Stimulated activated CD8-positive, alpha-beta memory T cell treated with anti-CD3 and anti-CD28 coated beads, Interleukin-7, amount 100 ng/mL, for 48 hours (primary cell): Measurements from ENCODE around the gene NRXN3.
"Not testable (repeated sequence)": the region's sequence is repeated elsewhere in the genome, so short reads cannot be mapped to it uniquely, and the experiment has no call there.

Experiments
- DNase-seq, 2 donors: peaks; one replicate each; pipeline ENCODE4 v3.0.0-alpha.2; 2020; ENCODE audit warnings: low read depth in 1 of 2; ENCODE audit errors: extremely low read depth in 1 of 2

Gene NRXN3

DNA sequence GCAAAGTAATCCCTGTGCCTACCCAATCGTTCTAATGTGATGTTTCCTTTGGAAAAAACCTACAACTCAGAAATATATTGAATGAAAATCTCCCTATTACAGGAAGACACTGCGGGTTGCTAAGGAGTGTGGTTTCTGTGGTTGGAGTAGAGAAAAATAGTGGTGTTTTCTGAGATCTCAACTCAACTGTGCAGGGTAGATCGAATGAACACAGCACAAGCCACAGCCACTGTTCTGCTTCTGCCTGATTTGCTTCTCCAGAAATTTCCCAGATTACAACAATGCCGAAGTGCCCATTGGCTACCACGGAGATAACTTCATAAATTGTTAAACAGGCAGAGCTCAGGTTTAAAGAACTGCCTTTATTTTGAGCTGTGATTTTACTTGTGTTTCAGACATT, 1560.8 kb downstream of the NRXN3 start:
- DNase-seq, result no peak

DNA sequence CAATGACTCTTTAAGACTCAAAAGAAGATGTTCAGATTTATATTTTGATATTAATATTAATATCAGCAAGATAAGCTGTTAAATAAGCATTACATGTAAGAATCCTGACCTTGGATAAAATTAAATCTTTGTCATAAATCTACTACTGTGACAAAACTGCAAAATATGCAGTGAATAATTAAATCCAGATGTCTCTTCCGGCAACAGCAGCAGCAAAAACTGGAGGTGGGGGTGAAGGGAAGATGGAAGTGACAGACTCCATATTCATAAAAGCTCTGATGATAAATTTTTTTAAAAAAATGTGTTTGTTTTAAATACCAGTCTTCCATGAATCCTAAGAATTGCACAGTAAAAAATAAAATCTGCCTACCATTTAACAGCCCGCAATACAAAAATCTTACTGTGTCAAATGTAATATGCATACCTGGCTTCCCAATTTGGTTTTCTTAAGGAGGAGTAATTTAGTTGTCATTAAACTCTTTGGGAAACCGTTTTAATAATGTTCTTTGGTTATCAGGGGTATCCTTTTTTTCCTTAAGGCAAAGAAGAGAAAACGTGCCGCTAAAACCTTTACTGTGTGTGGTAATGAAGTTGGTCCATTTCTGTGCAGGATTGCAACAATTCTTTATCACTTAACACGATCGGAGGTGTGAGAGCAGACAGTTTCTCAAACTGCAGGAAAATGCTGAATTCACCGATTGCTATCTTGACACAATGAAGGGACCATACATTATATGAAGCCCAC, 1562.9 kb downstream of the NRXN3 start:
- no peak for DNase-seq

DNA sequence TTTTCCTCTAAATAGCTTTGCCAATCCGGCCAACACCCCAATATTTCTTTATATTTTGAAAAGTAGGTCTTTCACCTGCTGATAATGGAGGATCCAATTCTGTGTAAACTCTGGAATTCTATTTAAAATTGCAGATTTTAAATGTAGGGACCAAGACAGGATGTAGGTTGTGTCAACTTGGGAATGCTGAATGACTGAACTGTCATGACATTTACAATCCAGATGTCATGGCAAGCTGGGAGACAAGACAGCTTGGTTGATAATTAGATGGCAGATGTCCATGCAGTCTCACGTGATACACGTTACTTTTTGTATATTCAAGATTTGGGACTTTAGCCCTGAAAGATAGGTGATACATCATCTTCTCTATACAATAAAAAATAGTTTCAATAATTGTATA, 1564.0 kb downstream of the NRXN3 start:
- no peak for DNase-seq

DNA sequence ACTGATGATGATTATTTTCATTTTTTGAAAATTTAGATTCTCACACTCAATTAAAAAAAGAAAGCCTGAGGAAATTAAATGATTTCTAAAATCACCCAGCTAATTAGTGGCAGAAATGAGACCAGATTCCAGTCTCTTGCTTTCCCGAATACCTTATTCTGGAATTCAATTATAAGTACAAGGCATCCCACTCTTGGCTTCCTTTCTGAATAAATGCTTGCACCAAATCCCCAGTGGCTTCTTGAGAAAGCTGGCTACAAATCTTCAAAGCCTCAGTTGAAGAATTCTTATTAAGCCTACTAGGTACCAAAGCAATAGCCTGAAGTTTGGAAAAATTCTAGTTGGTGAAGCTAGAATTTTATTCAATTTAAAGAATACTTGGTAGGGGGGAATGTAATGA, 1564.5 kb downstream of the NRXN3 start:
- DNase-seq, result no peak

- DNase-seq, result no peak
Observed at GRCh38 chr14:79735121-79735520, 1564.9 kb downstream of the NRXN3 start.

GRCh38 chr14:79740066-79740601, 1570.0 kb downstream of the NRXN3 start:
- DNase-seq, result no peak

DNA sequence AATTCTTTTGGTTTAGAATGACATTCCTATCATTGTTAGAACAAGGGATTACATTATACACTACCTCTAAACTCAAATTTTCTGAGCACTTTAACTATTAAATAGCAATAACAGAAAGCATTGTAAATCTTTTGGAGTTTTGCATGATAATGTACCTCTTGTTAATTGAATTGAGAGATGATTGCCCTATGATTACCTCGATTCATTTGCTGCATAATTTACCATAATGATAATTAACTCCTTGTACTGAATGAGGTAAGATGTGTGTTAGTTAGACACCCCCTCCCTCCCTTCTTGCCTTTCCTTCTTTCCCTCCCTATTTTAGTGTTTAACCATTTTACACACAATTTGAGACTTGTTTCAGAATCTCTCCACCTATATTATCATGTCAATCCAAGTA, 1572.0 kb downstream of the NRXN3 start:
- no peak for DNase-seq

GRCh38 chr14:79745046-79745445, 1574.9 kb downstream of the NRXN3 start:
- no peak for DNase-seq

DNA sequence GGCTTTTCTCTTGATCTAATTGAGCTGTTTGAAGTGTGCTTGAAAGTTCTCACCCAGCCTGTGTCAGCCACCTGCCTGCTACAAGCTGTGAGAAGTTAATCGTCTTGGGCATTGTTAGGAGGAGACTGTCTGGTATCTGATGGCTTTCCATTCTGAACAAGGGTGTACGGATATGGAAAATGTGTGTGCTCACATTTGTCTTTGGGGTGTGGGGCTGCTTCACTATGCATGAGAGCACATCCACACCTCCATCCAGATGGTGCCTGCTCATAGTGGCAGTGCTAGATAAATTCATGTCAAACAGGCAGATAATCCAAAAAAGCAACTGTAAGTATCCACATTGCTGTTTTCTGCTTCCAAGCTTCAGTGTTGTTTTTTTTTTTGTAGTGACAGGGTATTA, 1578.9 kb downstream of the NRXN3 start:
- DNase-seq, result no peak

DNA sequence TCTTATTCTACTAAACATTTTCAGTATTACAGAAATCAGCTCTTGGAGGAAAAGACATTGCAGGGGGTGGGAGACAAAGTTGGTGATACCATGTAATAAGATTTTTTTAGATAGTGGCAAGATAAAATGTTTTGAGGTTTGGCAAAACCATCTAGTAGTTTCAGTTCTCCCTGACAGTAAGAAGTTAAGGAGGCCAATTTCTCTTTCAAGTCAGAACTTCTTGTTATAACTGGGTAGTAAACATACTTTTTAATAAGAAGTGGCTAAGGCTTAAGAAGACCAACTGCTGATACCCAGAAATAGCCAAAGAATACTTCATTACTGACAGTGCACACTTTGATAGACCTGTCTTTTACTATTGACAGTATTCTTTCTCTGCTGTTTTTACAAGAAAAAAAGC, 1588.8 kb downstream of the NRXN3 start:
- no peak for DNase-seq

GRCh38 chr14:79764323-79764722, 1594.2 kb downstream of the NRXN3 start:
- no peak for DNase-seq

DNA sequence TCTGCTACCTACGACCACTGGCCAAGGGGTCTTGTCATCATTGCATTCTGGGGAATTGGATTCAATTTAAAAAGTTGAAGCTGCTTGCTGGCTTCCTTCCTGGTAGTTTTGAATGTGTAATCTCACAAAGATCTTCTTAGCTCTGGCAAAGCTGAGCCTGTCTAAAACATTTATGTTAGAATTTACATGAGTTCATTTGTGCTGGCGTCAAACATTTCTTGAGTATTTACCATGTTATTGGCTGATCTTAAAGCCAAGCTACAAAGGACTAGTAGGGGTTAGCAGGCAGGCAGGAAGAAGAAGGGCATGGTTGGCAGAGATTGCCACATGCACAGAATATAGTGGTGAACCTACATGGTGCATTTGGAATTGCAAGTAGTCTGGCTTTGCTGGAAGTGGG, 1596.3 kb downstream of the NRXN3 start:
- no peak for DNase-seq

- DNase-seq, result no peak
Observed at GRCh38 chr14:79767251-79767650, 1597.1 kb downstream of the NRXN3 start.

DNA sequence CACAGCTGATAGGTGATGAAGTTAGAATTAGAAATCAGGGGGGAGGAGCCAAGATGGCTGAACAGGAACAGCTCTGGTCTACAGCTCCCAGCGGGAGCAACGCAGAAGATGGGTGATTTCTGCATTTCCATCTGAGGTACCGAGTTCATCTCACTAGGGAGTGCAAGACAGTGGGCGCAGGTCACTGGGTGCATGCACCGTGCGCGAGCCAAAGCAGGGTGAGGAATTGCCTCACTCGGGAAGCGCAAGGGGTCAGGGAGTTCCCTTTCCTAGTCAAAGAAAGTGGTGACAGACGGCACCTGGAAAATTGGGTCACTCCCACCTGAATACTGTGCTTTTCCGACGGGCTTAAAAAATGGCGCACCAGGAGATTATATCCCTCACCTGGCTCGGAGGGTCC, 1597.5 kb downstream of the NRXN3 start:
- not testable (repeated sequence) for DNase-seq

GRCh38 chr14:79781882-79782281, 1611.7 kb downstream of the NRXN3 start:
- no peak for DNase-seq

DNA sequence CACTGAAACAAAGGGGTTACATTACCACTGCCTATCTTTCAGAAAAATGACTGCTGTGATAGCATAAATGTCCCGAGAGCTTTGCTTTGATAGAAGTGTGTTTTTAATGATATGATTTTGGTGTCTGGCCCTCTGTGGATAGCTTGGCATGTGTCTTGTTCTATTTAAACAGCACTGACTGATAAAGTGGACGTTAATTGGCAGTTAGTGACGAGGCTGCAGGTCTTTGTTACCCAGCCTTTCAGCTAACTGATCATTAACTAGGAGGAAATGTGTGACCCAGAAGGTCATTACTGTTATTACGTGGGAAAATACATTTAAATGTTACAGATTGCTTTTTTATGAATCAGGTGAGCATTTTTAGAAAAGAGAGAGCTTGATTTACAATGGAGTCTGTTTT, 1612.9 kb downstream of the NRXN3 start:
- no peak for DNase-seq

DNA sequence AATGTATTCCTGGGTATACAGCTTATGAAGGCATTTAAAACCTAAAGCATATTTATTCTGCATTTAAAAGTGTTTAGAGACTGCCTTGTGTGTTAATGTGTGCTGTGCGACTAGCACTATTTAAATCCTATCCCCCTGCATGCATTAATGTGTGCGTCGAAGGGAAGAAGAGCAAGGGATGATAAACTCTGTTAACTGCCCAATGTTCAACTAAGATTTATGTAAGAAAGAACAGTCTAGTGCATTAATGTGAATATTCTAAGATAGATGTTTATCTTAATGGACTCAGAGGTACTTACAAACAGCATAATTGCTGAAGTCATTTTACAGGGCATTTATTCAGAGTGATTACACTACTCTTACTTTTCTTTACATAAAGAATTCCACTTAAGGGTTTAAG, 1616.3 kb downstream of the NRXN3 start:
- DNase-seq, result no peak

- no peak for DNase-seq
Observed at GRCh38 chr14:79788346-79788745, 1618.2 kb downstream of the NRXN3 start.

DNA sequence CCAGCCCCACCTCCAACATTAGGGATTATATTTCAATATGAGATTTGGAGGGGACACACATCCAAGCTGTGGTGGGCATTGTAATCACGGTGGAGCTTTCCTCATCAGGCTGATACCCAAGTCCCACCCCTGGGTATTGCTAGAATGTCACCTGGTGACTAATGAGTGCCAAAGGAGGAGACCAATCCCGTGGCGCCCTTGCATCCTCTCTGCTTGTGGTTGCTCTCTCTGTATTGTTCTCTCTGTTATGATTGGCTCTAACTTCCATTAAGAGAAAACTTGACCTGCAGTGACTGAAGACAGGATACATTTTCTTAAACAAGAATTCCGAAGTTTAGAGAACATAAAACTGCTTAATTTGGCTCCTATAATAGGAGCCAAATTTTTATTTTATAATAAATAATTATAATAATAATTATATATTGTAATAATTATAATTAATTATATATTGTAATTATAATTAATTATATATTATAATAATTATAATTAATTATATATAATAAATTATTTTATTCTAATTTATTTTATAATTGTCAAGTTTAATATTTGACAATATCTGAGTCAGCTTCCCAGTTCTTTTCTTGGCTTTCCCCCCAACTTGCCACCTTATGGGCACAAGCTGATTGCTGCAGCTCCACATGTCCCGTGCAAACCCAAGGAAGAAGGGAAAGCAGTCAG, 1621.0 kb downstream of the NRXN3 start:
- DNase-seq, result no peak

DNA sequence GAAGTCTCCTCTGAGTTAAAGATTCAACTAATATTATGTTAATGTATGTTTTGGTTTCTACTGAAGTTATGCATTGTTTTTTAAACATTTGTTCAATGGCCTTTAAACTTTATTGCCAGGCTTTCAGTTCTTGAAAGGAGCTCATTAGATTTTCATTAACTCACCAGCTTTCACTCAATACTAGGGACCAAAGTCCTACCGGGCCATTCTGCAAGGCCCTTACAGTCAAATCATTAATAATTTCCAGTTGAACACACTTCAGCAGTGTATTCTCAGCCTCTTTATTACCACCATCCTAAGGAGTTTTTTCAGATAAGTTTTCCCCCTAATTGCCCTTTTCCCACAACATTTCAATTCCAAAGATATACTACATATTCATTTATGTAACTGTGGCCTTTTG, 1631.9 kb downstream of the NRXN3 start:
- no peak for DNase-seq

DNA sequence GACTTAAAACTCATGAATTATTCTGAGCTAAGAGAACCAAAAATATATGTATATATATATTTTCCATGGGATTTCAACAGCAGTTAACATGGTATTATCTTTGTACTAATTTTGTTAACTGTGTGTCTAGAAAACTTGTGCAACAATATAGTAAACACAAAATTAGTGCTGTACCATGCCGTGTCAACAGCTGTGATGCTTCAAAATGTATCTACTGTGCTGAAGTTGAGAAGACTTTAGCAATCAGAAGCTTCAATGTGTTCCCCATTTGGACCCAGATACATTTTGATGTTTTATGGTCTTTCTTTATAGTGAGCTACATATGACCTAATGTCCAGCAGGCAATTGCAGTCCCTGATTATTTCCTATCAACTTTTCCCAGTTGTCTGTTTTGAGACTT, 1635.5 kb downstream of the NRXN3 start:
- no peak for DNase-seq

GRCh38 chr14:79809849-79810612, 1639.9 kb downstream of the NRXN3 start:
- no peak for DNase-seq
